ENCODE data around the gene APMAP.

DNA sequence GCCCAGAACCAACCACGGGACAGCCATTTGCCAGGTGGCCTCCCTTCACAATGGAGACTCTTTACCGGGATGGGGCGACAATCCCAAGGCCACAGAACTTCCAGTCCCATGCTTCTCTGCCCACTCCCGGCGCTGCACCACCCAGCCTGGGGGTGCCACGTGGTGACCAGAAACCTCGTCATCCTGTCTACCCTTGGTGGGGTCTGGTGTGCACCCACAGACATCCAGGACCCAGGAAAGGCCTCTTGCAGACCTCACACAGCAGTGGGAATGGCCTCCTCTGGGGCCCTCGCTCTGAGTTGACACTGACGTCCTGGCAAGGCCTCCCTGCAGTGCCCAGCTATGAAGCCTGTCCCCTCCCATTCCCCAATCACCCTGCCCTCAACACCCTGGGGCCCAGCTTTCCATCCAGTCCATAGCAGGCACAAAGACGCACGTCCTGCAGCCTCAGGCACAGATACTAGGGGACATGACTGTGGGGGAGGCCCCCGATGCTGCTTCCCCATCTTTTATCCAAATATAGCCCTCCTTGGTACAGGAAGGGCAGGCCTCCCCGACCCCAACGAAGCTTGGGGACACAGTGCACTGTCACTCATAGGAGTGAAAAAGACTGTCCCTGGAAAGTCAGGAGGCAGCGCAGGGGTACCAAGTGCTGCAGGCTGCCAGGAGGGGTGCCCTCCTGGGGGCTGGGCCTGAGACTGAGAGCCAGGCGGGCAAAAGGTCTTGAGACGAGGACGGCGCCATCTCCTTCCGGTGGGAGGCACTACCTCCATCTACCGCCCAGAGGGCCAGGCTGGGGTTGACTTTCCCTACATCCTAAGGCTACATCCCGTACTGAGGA, 36.3 kb downstream of the APMAP start:
- TF ChIP-seq POLR2A (IDR thresholded peaks at IDR 0.05; ENCODE audit: low read length), result no peak
- no peak for TF ChIP-seq GATA1 (IDR thresholded peaks at IDR 0.05; ENCODE audit: low read depth, low read length)
